BJ (cell line): ENCODE measurements around the gene CEBPG. TPM values are rescaled to one million over a fixed set of nuclear protein-coding genes. Genes with fewer than 3 reads are reported as not detected.

Experiments
- CTCF ChIA-PET: fragments of 350-600 bp; formaldehyde crosslinking; extraction: SDS; loops from one replicate; lab custom pipeline; 2021; ENCODE audit warnings: antibody characterized with exemption, inconsistent platforms; lab: Yijun Ruan, JAX
- POLR2A ChIA-PET: fragments of 300-600 bp; sonication (Branson Sonifier 250); formaldehyde crosslinking; extraction: SDS; loops from one replicate; lab custom pipeline; 2021; ENCODE audit warnings: antibody characterized with exemption; lab: Charles Lee
- DNase-seq: peaks from one replicate; pipeline ENCODE4 v3.0.0-alpha.2; 2011; ENCODE audit warnings: low read depth
- H3K27me3 ChIP-seq: 2 replicates; pipeline ENCODE4 v1.6.0; 2011; ENCODE audit warnings: low read length; ENCODE audit not compliant: control insufficient read depth, insufficient read depth
- H3K36me3 ChIP-seq: 2 replicates; pipeline ENCODE4 v1.5.1; 2011; ENCODE audit warnings: low read length; ENCODE audit not compliant: control insufficient read depth, insufficient read depth
- H3K4me3 ChIP-seq: 2 replicates; pipeline ENCODE4 v1.5.1; 2011; ENCODE audit warnings: low read depth, mild to moderate bottlenecking, control low read depth, low read length
- CTCF ChIP-seq: IDR thresholded peaks from 2 replicates; pipeline ENCODE4 v1.5.1; 2011; ENCODE audit warnings: low read depth, mild to moderate bottlenecking, control low read depth, inconsistent platforms, low read length, moderate library complexity; ENCODE audit not compliant: insufficient read depth
- polyA plus RNA-seq: library from polyadenylated mRNA; depleted of rRNA; stranded (reverse); fragments of >200 nt; gene quantifications from 2 replicates; pipeline ENCODE4 v1.2.3, GENCODE V29; 2011

Gene CEBPG
- polyA plus RNA-seq, 1 experiment: 16.0 TPM

- TF ChIP-seq CTCF: no peak
- no peak for DNase-seq
- no peak overlapping the region for H3K4me3 ChIP-seq
- ChIA-PET CTCF (interaction anchor here (0.7 to 4.9 kb wide), 7 partner anchors 9 to 356 kb away, joined by 3 to 23 read pairs (median 4); no protein-coding TSS in a partner anchor), POLR2A (no interaction called here)
- no peaks in the 10 kb centered on the region for H3K36me3 ChIP-seq
- H3K27me3 ChIP-seq: no peaks in the 10 kb centered on the region
These were observed 47.9 kb downstream of the CEBPG start for GRCh38 chr19:33421368-33421767.

GRCh38 chr19:33422369-33423180 lies 49.1 kb downstream of the CEBPG start:
- ChIA-PET POLR2A (no interaction called here), CTCF (interaction anchor here (1.0 to 4.9 kb wide), 3 partner anchors 8 to 355 kb away, joined by 3 to 23 read pairs (median 23); no protein-coding TSS in a partner anchor)
- no peak for DNase-seq
- no peak overlapping the region for H3K4me3 ChIP-seq
- no peaks in the 10 kb centered on the region for H3K36me3 ChIP-seq
- H3K27me3 ChIP-seq: no peaks in the 10 kb centered on the region
- no peak for TF ChIP-seq CTCF

GRCh38 chr19:33424181-33424580 lies 50.7 kb downstream of the CEBPG start:
- DNase-seq: no peak
- Histone ChIP-seq H3K36me3 (no peaks in the 10 kb centered on the region), H3K4me3 (no peak overlapping the region), H3K27me3 (no peaks in the 10 kb centered on the region)
- ChIA-PET POLR2A (no interaction called here), CTCF (interaction anchor here (0.9 to 2.2 kb wide), 4 partner anchors 18 to 348 kb away, joined by 3 to 7 read pairs (median 4); no protein-coding TSS in a partner anchor)
- TF ChIP-seq CTCF: no peak

- no peak for DNase-seq
- ChIA-PET POLR2A (no interaction called here), CTCF (interaction anchor here (1.0 to 4.9 kb wide), 3 partner anchors 10 to 344 kb away, joined by 4 to 125 read pairs (median 4); no protein-coding TSS in a partner anchor)
These were observed 53.3 kb downstream of the CEBPG start for GRCh38 chr19:33426621-33427361.

More at GRCh38 chr19:33426621-33427361, 53.3 kb downstream of the CEBPG start:
- no peaks in the 10 kb centered on the region for H3K36me3 ChIP-seq
- no peak overlapping the region for H3K4me3 ChIP-seq
- no peaks in the 10 kb centered on the region for H3K27me3 ChIP-seq
- TF ChIP-seq CTCF: no peak
